HCT116 (cell line): ENCODE data around the gene NEDD4L. TPM values are rescaled to one million over a fixed set of nuclear protein-coding genes. Genes with fewer than 3 reads are reported as not detected.

ENCODE experiments used
- ATAC-seq: fragments of 200-7000 bp; cut with Tn5 transposase; 2 replicates; pipeline ENCODE4 v1.9.1; 2020; ENCODE audit warnings: mild to moderate bottlenecking, moderate library complexity
- BruUV-seq: library from RNA; stranded (reverse); fragments of 400-500 nt; replicated peaks from 2 replicates; lab custom pipeline; 2021; lab: Mats Ljungman, UMichigan
- CTCF ChIA-PET: fragments of 300-600 bp; sonication (Branson Sonifier 250); formaldehyde crosslinking; loops from one replicate; lab custom pipeline; 2021; ENCODE audit warnings: antibody characterized with exemption; lab: Charles Lee
- POLR2A ChIA-PET: fragments of 300-600, 350-600 bp; sonication (Branson Sonifier 250); formaldehyde crosslinking; loops from one replicate; lab custom pipeline; 2021; ENCODE audit warnings: antibody characterized with exemption; lab: Charles Lee
- RAD21 ChIA-PET, 2 experiments: fragments of 300-600 bp; sonication (Branson Sonifier 250); formaldehyde crosslinking; loops; one replicate each; lab custom pipeline; 2023; ENCODE audit warnings: low total read pairs in 2 of 2; ENCODE audit not compliant: uncharacterized antibody in 2 of 2, unreplicated experiment in 2 of 2, low non-redundant PET in 1 of 2; lab: Charles Lee
- DNase-seq: peaks from one replicate; pipeline ENCODE4 v3.0.0-alpha.2; 2010; ENCODE audit warnings: low read depth, low spot score
- H2AFZ ChIP-seq: fragments of 200-600 bp; shearing (Covaris generic), sonication (generic); 2 replicates; pipeline ENCODE4 v1.6.1; 2017; ENCODE audit warnings: low read depth, mixed run types, mixed read lengths, antibody characterized with exemption, low read length; ENCODE audit not compliant: poor library complexity, severe bottlenecking
- H3K27ac ChIP-seq: 2 replicates; pipeline ENCODE4 v1.5.1; 2012; ENCODE audit warnings: low read depth, low read length
- H3K27me3 ChIP-seq: fragments of 200-600 bp; sonication (generic); 2 replicates; pipeline ENCODE4 v1.6.1; 2016; ENCODE audit warnings: mixed run types, low read length, mixed read lengths; ENCODE audit not compliant: insufficient read depth
- H3K36me3 ChIP-seq, 2 experiments: fragments of 200-500 bp in 1 of 2; fragments of 200-600 bp in 1 of 2; sonication (Bioruptor generic) in 1 of 2; sonication (generic) in 1 of 2; 2 replicates each; pipeline versions ENCODE4 v1.5.1 to v1.6.1; 2014 to 2016; ENCODE audit warnings: low read length in 2 of 2, inconsistent platforms in 1 of 2, mixed read lengths in 1 of 2, mixed run types in 1 of 2; ENCODE audit not compliant: insufficient read depth in 2 of 2, control insufficient read depth in 1 of 2
- H3K4me1 ChIP-seq, 2 experiments: fragments of 200-600 bp in 1 of 2; sonication (generic) in 1 of 2; 2 replicates each; pipeline versions ENCODE4 v1.5.1 to v1.6.1; 2012 to 2017; ENCODE audit warnings: low read length in 2 of 2, inconsistent platforms in 1 of 2, mild to moderate bottlenecking in 1 of 2, mixed read lengths in 1 of 2, mixed run types in 1 of 2, moderate library complexity in 1 of 2; ENCODE audit not compliant: insufficient read depth in 2 of 2, control insufficient read depth in 1 of 2
- H3K4me2 ChIP-seq: fragments of 200-600 bp; sonication (generic); 2 replicates; pipeline ENCODE4 v1.6.1; 2017; ENCODE audit warnings: mixed run types, low read length, mixed read lengths
- H3K4me3 ChIP-seq, 2 experiments: fragments of 200-600 bp in 1 of 2; sonication (generic) in 1 of 2; replicated peaks in 1 of 2; 2 replicates each; pipeline ENCODE4 v1.5.1; 2011 to 2016; ENCODE audit warnings: low read length in 2 of 2, control low read depth in 1 of 2, low read depth in 1 of 2, mild to moderate bottlenecking in 1 of 2, mixed read lengths in 1 of 2, mixed run types in 1 of 2
- H3K79me2 ChIP-seq: fragments of 200-600 bp; sonication (generic); 2 replicates; pipeline ENCODE4 v1.6.1; 2017; ENCODE audit warnings: mild to moderate bottlenecking, mixed run types, low read length, moderate library complexity, mixed read lengths; ENCODE audit not compliant: insufficient read depth
- H3K9ac ChIP-seq: fragments of 200-600 bp; sonication (generic); 2 replicates; pipeline ENCODE4 v1.6.1; 2016; ENCODE audit warnings: low read length, mixed read lengths
- H3K9me2 ChIP-seq: fragments of 200-600 bp; sonication (generic), shearing (Covaris generic); 2 replicates; pipeline ENCODE4 v1.6.1; 2017; ENCODE audit warnings: mixed run types, mild to moderate bottlenecking, moderate library complexity; ENCODE audit not compliant: insufficient read depth
- H3K9me3 ChIP-seq, 2 experiments: fragments of 200-500 bp in 1 of 2; fragments of 200-600 bp in 1 of 2; sonication (Bioruptor generic) in 1 of 2; sonication (generic) in 1 of 2; 2 replicates each; pipeline ENCODE4 v1.6.1; 2014 to 2017; ENCODE audit warnings: low read length in 2 of 2, mixed read lengths in 2 of 2, inconsistent platforms in 1 of 2, low read depth in 1 of 2, mild to moderate bottlenecking in 1 of 2, mixed run types in 1 of 2, moderate library complexity in 1 of 2; ENCODE audit not compliant: control insufficient read depth in 1 of 2, insufficient read depth in 1 of 2
- H4K20me1 ChIP-seq: fragments of 200-600 bp; sonication (generic), shearing (Covaris generic); 2 replicates; pipeline ENCODE4 v1.6.1; 2017; ENCODE audit warnings: mixed run types, mild to moderate bottlenecking, moderate library complexity; ENCODE audit not compliant: insufficient read depth
- CBX3 ChIP-seq: IDR thresholded peaks from 2 replicates; pipeline ENCODE4 v1.6.1; 2012; ENCODE audit warnings: low read depth
- CTCF ChIP-seq, 3 experiments: fragments of 200-600 bp in 1 of 3; sonication (generic) in 1 of 3; IDR thresholded peaks in 2 of 3; conservative IDR thresholded peaks in 1 of 3; 2 replicates each; pipeline ENCODE4 v1.5.1; 2012 to 2017; ENCODE audit warnings: low read depth in 2 of 3, low read length in 2 of 3, antibody characterized with exemption in 1 of 3, borderline replicate concordance in 1 of 3, control low read depth in 1 of 3, mild to moderate bottlenecking in 1 of 3, mixed read lengths in 1 of 3, mixed run types in 1 of 3, moderate library complexity in 1 of 3; ENCODE audit not compliant: insufficient read depth in 1 of 3
- POLR2A ChIP-seq: IDR thresholded peaks from 2 replicates; pipeline ENCODE4 v1.7.0; 2011; ENCODE audit warnings: borderline replicate concordance; ENCODE audit not compliant: insufficient read depth, insufficient read length; ENCODE audit errors: extremely low read depth
- RAD21 ChIP-seq: IDR thresholded peaks from 2 replicates; pipeline ENCODE4 v1.6.1; 2012; ENCODE audit warnings: low read depth, mild to moderate bottlenecking
- SRF ChIP-seq: IDR thresholded peaks from 2 replicates; pipeline ENCODE4 v1.6.1; 2012; ENCODE audit warnings: low read depth
- YY1 ChIP-seq: IDR thresholded peaks from 2 replicates; pipeline ENCODE4 v1.6.1; 2011; ENCODE audit warnings: low read length, low read depth, moderate library complexity, mild to moderate bottlenecking; ENCODE audit not compliant: insufficient replicate concordance; ENCODE audit errors: extremely low read depth
- intact Hi-C: fragments of 100-400 bp; cut with micrococcal nuclease; formaldehyde crosslinking; loops from 2 replicates; pipeline ENCODE4 v1.10.0; 2022
- total RNA-seq: library from RNA; stranded (reverse); gene quantifications from one replicate; pipeline ENCODE4 v1.2.1, GENCODE V29; 2021; ENCODE audit not compliant: unreplicated experiment

NEDD4L gene
- total RNA-seq, 1 experiment from 2014 or later, result 41.5 TPM

GRCh38 chr18:58020567-58021107 is 23.4 kb upstream of the NEDD4L start:
- Histone ChIP-seq H3K27me3 (no peaks in the 10 kb centered on the region), H2AFZ (no peak overlapping the region), H3K9me3 (no peaks in the 10 kb centered on the region), H3K27ac (no peak overlapping the region), H3K4me3 (no peak overlapping the region), H3K36me3 (no peaks in the 10 kb centered on the region), H3K4me1 (no peaks in the 10 kb centered on the region), H3K9ac (no peak overlapping the region), H3K79me2 (no peaks in the 10 kb centered on the region), H3K4me2 (no peak overlapping the region), H3K9me2 (no peaks in the 10 kb centered on the region)
- no TSS peak for BruUV-seq
- DNase-seq (no peak), ATAC-seq (no peak)
- ChIA-PET POLR2A (no interaction called here), RAD21 (no interaction called here), CTCF (no interaction called here)
- intact Hi-C loops, result no loop called here
- TF ChIP-seq RAD21 (no peak), CTCF (IDR thresholded peaks at IDR 0.05 in 2 of 3, conservative IDR thresholded peaks at IDR 0.05 in 1 of 3; ENCODE audit: borderline replicate concordance in 1 of 3, insufficient read depth in 1 of 3, low read depth in 2 of 3, low read length in 2 of 3) (no peak), SRF (no peak), CBX3 (no peak)
- TF ChIP-seq, all 23 proteins: peak for 0
- no peaks in the 10 kb centered on the region for H4K20me1 ChIP-seq

GRCh38 chr18:58021504-58021903 is 22.5 kb upstream of the NEDD4L start:
- CTCF ChIA-PET, result no interaction called here
- Histone ChIP-seq H3K27me3 (no peaks in the 10 kb centered on the region), H3K4me2 (no peak overlapping the region), H4K20me1 (no peaks in the 10 kb centered on the region), H3K4me1 (no peaks in the 10 kb centered on the region), H3K27ac (no peak overlapping the region), H3K9me2 (no peaks in the 10 kb centered on the region), H3K79me2 (no peaks in the 10 kb centered on the region), H3K9ac (no peak overlapping the region), H3K36me3 (no peaks in the 10 kb centered on the region), H3K4me3 (no peak overlapping the region), H3K9me3 (no peaks in the 10 kb centered on the region), H2AFZ (no peak overlapping the region)
- POLR2A ChIA-PET, result no interaction called here
- ATAC-seq, result no peak
- intact Hi-C loops, result no loop called here
- RAD21 ChIA-PET, result no interaction called here
- no TSS peak for BruUV-seq
- TF ChIP-seq POLR2A (no peak), YY1 (no peak)
- no peak for DNase-seq
